ENCODE data around the gene IFT122.
A peak's percentile ranks its signal among the peaks of the same experiment; 100 is the strongest.
"Not testable (repeated sequence)": the region's sequence is repeated elsewhere in the genome, so short reads cannot be mapped to it uniquely, and the experiment has no call there.

Gene IFT122

DNA sequence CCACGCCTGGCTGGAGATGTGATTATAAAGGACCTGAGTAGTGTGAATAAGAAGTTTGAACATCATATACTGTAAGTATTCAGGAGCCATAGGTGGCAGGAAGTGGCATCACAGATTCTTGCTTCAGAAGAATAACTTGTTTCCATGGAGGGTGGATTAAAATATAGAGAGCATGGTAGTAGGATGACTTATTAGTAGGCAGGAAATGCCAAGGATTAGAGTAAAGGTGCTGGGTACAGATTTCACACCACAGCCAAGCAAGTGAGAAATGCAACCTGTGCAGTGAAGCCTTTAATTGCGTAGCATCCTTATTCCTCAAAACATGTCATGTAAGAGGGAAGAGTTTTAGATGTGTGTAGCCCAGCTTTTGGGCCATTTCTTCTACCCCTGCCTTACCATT lies 30.8 kb downstream of the IFT122 start:
- DNase-seq (ENCODE audit: low read depth in 2 of 2) = no peak

DNA sequence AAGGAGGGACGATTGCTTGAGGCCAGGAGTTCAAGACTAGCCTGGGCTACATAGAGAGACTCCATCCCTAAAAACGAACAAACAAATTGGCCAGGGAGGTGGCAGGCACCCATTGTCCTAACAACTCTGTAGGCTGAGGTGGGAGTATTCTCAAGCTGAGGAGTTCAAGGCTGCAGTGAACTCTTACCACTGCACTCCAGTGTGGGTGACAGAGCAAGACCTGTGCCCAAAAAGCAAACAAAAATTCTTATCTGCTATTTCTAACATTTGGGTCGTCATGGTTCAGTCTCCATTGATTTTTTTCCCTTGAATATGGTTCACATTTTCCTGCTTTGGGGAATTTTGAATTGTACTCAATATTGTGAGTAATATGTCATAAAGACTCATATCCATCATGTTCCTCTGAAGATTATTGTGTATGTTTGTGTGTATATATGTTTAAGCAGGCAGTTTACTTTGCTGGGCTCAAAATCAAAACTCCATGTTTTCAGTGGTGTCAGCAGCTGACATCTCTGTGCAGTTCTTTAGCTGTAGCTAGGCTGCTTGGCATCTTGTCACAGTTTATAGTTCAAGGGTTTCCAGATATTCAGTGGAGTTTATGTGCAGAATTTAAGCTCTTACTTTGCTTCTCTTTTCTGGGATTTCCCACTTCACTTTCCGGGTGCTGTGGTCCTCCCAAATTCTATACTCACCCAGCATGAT lies 33.2 kb downstream of the IFT122 start:
- DNase-seq (ENCODE audit: low read depth in 2 of 2) = no peak

DNA sequence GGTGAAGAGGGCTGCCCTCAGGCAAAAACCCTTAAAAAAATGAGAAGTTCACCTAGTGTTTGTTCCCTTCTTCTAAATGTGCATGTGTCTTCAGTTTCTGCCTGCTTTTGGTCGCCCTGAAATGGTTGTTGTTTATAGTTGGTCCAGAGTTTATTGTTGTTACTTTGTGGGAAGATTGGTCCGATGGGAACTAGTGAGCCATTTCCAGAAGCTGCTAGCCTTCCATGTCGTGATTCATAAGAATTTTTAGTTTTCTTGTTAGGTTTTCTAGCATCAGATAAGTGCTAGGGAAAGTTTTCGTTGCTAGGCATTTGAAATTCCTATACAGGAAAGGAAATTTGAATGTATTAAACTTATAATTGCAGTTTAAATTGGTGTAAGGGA lies 33.7 kb downstream of the IFT122 start:
- DNase-seq (ENCODE audit: low read depth in 2 of 2) = no peak

DNA sequence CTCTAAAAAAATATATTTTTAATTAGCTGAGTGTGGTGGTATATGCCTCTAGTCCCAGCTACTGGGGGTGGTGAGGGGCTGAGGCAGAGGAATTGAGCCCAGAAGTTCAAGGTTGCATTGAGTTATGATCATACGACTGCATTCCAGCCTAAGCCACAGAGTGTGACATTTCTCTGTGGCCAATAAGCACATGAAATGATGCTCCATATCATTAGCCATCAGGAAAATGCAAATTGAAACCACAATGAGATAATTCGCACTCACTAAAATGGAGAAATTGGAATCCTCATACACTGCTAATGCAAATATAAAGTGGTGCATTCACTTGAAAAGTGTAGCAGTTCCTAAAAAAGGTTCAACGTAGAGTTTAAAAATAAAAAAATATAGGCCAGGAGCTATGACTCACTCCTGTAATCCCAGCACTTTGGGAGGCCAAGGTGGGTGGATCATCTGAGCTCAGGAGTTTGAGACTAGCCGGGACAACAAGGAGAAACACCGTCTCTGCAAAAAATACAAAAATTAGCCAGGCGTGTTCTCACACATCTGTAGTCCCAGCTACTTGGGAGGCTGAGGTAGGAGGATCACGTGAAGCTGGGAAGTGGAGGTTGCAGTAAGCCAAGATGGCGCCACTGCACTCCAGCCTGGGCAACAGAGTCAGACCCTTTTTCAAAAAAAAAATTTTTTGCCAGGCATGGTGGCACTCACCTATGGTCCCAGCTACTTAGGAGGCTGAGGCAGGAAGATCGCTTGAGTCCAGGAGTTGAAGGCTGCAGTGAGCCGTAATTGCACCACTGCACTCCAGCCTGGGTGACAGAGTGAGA lies 35.2 kb downstream of the IFT122 start:
- DNase-seq (ENCODE audit: low read depth in 2 of 2) = no peak

DNA sequence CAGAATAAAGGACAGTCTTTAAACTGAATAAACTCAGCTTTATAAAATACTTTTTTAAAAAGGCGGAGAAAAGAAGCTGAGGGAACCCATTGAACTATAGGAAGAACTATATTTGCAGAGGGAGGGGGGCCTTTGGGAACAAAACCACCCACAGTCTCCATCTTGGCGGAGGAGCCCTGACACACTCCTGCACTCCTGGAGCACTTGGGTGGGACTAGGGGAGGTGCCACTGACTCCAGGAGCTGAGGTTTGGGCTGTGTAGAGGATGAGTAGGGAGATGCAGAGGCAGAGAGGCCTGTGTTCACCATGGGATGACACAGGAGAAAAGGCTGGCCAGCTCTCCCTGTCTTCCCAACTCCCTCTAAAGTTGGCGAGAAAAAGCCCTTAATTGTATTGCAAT lies 35.8 kb downstream of the IFT122 start:
- no peak for DNase-seq (ENCODE audit: low read depth in 2 of 2)

DNA sequence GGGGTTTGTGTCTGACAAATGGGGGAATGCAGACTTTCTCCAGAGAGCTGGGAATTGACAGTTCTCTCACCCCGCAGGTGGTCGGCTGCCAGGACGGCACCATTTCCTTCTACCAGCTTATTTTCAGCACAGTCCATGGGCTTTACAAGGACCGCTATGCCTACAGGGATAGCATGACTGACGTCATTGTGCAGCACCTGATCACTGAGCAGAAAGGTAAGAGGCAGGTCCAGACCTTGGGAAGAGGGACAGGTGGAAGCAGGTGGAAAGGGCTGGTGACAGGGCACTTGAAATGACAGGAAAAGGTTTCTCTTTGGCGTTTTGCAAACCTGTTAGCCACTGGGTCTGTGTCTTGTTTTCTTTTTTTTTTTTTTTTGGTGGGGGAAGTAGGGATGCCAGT lies 36.6 kb downstream of the IFT122 start:
- DNase-seq (ENCODE audit: low read depth in 2 of 2) = no peak

DNA sequence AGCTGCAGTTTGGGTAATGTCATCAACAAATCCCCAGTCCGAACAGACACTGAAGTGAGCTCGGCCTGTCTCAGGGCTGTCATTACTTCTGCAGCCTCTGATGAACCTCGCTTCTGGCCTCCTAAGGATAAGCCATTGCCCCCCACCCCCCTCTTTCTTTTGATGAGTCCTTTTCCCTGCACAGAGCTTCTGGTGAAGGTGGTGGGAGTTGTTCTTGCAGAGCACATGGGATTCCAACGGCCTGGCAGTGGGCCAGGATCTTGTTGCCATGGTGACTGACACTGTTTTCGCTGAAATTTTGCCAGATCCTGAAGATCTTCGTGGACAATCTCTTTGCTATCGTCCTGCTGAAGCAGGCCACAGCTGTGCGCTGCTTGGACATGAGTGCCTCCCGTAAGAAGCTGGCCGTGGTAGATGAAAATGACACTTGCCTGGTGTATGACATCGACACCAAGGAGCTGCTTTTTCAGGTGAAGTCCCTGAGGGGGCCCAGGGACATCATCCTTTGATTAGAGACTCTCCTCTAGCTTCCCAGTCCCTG lies 41.3 kb downstream of the IFT122 start:
- not testable (repeated sequence) for DNase-seq (ENCODE audit: low read depth in 2 of 2)

DNA sequence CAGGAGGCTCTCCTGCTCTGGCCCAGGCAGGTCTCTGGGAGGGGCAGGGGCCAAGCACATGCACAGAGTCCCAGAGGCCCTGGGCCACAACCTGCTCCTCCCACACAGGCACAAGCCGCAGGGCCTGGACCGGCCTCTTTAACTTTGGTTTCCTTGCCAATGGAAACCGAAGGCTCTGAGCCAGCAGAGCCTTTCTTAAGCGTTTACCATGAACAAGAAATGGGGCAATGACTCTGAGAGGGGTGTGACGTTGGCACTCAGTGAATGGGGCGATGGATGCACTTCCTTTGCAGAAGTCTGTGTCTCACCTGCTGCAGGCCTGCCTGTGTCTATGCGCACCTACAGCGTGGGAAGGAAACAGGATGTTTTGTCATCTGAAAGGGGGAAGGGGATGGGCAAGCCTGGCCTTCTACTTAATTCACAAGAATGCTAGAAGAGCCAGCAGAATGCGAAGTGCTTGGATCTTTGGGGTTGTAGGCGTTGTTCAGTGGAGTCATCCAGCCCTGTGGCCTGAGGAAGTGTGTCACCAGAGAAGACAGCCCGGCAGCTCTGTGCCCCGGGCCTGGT lies 41.8 kb downstream of the IFT122 start:
- DNase-seq (ENCODE audit: low read depth in 2 of 2) = no peak

DNA sequence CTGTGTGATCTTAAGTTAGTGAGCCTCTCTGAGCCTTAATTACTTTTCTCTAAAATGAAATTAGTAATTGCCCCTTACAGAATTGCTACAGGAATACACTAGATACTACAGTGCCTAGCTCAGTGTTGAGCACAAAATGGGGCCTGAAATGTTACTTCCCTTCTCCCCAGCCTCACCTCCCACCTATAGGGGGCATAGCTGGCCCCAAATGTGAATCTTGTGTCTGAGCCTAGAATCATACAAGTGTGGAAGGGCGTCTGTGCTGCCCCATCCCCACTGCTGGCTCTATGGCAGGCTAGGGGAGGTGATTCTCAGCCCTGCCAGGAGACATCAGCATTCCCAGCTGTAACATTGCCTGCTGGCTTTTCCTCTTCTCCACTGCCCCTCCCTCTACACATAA lies 42.7 kb downstream of the IFT122 start:
- no peak for DNase-seq (ENCODE audit: low read depth in 2 of 2)

DNA sequence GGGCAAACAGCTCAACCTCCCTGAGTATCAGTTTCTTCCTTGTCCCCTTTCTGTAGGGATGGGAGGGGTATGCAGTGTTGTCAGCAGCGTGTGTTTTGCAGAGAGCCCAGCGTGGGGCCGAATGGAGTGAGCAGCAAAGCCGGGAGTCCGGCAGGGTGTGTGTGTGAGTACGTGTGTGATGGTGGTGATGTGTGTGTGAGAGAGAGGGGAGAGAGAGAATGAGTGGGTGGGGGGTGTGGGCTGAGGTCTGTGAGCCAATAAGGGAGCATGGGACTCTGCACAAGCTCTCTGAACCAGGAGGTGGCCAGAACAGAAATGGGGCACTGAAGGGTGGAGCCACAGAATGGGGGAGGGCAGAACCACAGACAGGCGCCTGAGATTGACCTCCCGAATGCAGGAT lies 43.8 kb downstream of the IFT122 start:
- DNase-seq (ENCODE audit: low read depth in 2 of 2) = no peak

DNA sequence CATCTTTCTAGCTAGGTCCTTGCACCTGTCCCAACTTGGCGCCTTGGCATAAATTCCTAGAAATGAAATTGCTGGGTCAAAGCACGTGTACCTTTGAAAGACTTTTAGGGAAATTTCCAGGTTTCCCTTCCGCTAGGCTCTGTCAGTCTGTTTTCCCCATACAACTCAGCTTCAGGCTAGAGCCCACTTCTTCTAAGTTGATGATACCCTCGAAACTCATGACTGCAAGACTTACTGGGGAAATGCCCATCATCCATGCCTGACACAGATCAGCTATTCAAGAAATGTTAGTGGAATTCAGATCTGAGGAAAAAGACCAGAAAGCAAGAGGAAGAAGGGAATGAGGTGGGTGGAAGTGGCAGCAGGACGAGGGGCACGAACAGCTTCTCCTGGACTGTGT lies 45.1 kb downstream of the IFT122 start:
- DNase-seq (ENCODE audit: low read depth in 2 of 2) = not testable (repeated sequence)

DNA sequence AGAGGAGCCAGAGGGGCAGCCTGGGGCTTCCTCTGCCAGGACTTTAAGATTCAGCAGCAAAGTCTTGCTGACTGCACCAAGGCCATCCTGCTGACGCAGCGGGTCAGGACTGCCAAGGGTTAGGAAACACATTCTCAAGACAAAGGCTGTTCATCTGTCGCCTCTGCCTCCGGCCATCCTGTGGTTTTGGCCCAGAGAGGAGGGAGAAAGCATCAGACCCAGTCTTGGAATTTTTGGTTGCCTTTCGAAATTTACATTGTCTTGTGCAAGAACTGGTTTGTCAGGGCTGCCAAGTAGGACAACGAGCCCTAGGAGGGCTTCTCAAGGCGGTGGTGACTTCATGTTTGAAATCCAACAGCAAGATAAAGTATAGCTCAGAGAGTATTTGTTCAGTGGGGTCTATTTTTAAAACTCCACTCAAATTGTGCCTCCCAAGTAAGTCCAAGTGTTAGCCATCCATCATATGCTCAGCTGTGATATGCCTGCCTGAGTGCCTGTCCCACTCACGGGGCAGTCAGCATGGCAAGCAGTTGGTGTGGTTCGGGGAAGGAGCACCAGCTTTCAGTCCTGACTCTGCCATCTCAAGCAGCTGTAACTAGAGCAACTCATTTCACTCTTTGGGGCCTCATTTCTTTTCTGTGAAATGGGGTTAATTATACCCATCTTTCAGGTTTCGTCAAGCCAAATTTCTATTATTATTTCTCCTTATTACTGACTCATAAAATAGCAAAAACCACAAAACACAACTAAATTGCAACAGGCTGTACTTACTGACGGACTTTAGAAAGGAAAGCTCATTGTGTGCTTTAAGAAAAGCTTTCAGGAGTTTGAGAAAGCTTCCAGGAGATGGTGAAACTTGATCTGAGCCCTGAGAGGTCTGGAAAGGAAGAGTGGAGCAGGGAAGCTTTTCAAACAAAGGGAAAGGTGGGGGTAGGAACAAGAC lies 46.0 kb downstream of the IFT122 start:
- DNase-seq (ENCODE audit: low read depth in 2 of 2) = no peak

DNA sequence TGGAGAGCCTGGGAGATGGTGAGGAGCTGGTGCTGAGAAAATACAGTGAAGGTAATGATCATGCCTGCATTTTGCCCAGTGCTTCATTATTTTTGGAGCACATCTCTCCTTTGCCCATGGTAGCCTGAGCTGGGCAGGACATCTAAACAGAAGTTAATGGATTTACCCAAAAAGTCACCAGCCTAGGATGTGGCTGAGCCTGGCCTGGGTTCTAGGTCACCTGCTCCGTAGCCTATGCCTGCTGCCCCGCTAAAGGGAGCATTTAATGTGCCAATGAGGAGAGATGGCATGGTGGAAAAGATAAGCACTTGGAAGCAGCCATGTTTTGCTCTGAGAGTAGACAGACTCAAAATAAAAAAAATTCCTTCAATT lies 46.6 kb downstream of the IFT122 start:
- DNase-seq (ENCODE audit: low read depth in 2 of 2) = no peak

DNA sequence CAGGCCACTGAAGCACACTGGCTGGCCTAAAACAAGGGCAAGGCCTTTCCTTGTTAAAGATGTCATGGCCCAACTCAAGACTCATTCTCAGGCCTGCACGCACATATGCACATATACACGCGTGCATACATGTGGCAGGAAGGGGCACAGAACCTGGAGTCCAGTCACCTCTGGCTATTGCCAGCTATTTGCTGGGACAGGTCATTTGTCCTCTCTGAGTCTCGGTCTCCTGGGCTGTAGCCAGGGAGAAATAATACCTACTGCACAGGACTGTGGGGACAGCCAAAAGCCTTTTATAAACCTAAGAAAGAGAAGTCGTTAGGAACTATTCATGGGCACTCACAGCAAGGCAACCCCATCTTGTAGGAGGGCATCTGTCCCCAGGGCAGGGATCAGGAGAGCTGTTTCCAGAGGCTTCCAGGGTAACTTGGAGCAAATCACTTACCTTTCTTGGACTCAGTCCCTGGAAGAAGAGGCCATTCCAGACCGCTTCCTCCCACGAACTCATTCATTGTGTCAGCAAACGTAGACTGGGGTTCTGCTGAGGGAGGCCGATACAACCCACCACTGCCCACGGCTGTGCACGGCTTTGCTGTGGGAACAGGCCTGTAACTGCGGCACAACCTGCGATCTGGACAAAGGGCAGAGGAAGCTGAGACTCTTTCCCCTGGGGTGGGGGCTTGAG lies 47.3 kb downstream of the IFT122 start:
- no peak for DNase-seq (ENCODE audit: low read depth in 2 of 2)

DNA sequence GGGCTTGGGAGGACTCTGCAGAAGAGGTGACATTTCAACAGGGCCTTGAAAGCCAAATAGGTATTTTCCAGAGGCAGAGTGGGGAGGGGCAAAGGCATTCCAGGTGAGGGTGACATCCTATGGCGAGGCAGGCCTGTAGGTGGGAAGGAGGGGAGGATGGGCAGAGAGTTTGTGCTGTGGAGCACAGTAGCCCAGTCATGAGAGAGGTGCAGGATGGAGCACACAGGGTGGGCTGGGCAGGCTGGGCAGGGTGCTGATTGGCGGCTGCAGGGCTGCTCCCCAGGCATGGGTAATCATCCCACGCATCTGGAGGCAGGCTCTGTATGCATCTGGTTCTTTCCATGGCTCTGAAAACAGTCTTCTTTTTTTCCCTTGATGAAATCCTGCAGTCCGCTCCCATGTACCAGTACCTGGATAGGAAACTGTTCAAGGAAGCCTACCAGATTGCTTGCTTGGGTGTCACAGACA lies 47.9 kb downstream of the IFT122 start:
- DNase-seq (ENCODE audit: low read depth in 2 of 2) = not testable (repeated sequence)

DNA sequence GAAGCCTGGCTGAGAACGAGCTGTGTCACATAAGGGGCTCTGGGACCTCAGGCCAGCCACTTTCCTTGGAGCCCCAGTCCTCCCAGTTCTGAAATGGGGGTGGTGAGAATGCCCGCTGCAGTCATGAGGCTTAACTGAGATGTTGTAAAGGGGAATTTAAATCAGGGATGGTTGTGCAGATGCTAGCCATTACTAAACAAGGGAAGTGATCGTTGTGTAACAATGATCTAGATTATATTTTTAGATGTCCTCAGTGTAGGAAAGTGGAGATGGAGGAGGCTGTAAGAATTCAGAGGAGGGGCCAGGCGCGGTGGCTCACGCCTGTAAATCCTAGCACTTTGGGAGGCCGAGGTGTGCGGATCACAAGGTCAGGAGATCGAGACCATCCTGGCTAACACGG lies 49.2 kb downstream of the IFT122 start:
- DNase-seq (ENCODE audit: low read depth in 2 of 2) = not testable (repeated sequence)

DNA sequence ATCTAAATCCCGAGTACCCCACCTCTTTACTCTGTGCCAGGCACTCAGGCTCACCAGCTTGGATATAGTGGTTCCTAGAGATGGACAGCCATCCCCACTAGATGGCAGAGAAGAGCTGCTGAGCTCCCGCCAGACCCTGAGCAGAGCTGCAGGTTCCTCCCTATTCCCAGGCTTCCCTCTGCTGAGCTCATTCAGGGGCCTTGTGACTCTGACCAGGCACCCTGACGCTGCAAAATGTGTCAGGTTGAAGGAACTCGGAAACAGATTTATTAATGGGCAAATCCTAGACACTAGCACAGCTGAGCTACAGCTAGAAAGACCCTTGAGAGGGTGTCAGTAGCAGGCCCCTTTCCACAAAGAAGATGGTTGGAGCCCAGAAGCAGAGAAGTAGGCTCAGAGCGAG lies 50.2 kb downstream of the IFT122 start:
- peak; percentile 6 to 25 for DNase-seq (ENCODE audit: low read depth in 2 of 2)

DNA sequence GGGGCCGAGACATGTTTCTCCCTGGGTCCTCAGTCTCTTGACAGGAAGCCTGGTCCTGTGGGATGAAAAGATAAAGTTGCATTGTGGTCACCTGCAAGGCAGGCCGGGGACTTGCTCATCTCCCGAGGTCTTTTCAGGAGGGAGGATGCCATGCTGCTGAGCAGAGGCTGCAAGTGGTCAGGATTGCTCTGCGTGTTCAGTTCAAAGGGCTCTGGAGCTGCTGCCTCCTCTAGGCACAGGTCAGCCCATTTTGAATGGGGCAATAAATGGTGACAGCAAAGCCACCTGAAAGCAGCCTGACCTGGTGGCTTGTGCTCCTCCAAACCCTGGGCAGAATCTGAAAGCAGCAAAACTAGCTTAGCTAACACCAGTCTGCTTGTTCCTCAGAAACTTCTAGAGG lies 51.1 kb downstream of the IFT122 start:
- not testable (repeated sequence) for DNase-seq (ENCODE audit: low read depth in 2 of 2)

DNA sequence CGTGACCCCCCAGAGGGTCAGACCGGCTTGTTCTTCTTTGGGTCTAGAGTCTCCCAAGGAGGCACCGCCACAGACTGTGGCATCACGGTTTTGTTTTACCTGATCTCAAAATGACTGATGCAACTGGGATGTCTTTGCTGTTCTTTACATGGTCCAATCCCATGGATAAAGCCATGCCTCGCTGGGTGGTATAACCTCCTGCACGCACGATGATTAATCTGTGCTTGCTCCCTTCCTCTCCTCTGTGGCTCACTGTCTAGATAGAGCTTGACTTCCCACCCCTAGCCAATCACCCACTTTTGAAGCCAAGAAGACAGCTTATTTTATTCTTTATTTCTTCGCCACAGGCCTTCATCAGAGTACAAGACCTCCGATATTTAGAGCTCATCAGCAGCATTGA lies 51.8 kb downstream of the IFT122 start:
- DNase-seq (ENCODE audit: low read depth in 2 of 2) = no peak

DNA sequence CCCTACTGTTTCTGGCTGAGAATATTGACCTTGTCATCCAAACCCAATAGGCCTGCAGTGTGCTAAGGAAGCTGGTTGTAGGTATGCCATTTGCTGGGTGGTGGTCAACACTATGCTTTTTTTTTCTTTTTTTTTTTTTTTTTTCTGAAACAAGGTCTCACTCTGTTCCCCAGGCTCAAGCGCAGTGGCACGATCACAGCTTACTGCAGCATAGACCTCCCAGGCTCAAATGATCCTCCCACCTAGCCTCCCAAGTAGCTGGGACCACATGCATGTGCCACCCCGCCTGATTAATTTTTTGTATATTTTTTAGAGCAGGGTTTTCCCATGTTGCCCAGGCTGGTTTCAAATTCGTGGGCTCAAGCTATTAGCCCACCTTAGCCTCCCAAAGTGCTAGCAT lies 52.7 kb downstream of the IFT122 start:
- no peak for DNase-seq (ENCODE audit: low read depth in 2 of 2)

DNA sequence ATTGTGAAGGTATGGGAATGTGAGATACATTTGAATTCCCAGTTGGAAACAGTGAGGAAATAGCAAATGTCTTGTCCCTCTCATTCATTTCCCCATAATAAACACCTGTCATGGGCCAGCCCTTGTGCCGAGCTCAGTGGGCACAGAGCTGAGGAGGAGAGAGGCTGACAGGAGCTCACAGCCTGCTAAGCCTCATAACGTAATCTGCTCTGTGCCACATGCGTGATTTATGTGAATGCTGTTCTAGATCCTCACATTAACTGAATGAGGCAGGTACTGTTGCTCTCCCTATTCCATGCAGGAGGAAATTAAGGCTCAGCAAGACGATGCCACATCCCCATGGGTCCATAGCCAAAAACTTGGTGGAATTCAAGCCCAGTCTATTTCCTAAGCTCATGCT lies 53.2 kb downstream of the IFT122 start:
- no peak for DNase-seq (ENCODE audit: low read depth in 2 of 2)

Measured in stimulated activated CD8-positive, alpha-beta memory T cell treated with anti-CD3 and anti-CD28 coated beads, Interleukin-7, amount 100 ng/mL, for 4 hours (primary cell).